K562 (cell line): ENCODE results near the gene TRAPPC5. TPM values are rescaled to one million over a fixed set of nuclear protein-coding genes. Genes with fewer than 3 reads are reported as not detected.
A peak's percentile ranks its signal among the peaks of the same experiment; 100 is the strongest.

ENCODE experiments used
- BRF1 ChIP-seq: IDR thresholded peaks from 3 replicates; pipeline ENCODE4 v1.6.1; 2011; ENCODE audit warnings: borderline replicate concordance, mild to moderate bottlenecking; ENCODE audit not compliant: insufficient read length; ENCODE audit errors: extremely low read depth
- ELF4 ChIP-seq: fragments of 450-650 bp; formaldehyde crosslinking; IDR thresholded peaks from 2 replicates; pipeline ENCODE4 v1.4.0; 2022; ENCODE audit warnings: missing genetic modification characterization
- HBP1 ChIP-seq: fragments of 450-650 bp; formaldehyde crosslinking; IDR thresholded peaks from 2 replicates; pipeline ENCODE4 v1.4.0; 2022; ENCODE audit warnings: missing genetic modification characterization
- HDAC2 ChIP-seq: fragments of 450-650 bp; IDR thresholded peaks from 2 replicates; pipeline ENCODE4 v1.6.1; 2016; ENCODE audit warnings: mild to moderate bottlenecking
- HOMEZ ChIP-seq: fragments of 250-450 bp; sonication (Bioruptor Pico); IDR thresholded peaks from 2 replicates; pipeline ENCODE4 v1.4.0; 2020; ENCODE audit warnings: mild to moderate bottlenecking, moderate library complexity
- MAX ChIP-seq: sonication (generic); formaldehyde crosslinking; IDR thresholded peaks from 2 replicates; pipeline ENCODE4 v1.9.0; 2022; ENCODE audit warnings: mild to moderate bottlenecking, missing genetic modification reagents
- MCM5 ChIP-seq: fragments of 450-650 bp; IDR thresholded peaks from 2 replicates; pipeline ENCODE4 v1.6.1; 2016; ENCODE audit warnings: low read depth
- NEUROD1 ChIP-seq: fragments of 150-350 bp; IDR thresholded peaks from 2 replicates; pipeline ENCODE4 v1.6.1; 2014; ENCODE audit warnings: borderline replicate concordance, low read length, low read depth; ENCODE audit not compliant: partially characterized antibody
- POLR2G ChIP-seq: fragments of 200-400 bp; formaldehyde crosslinking; IDR thresholded peaks from 2 replicates; pipeline ENCODE4 v1.6.1; 2017; ENCODE audit warnings: low read depth, mild to moderate bottlenecking, antibody characterized with exemption, low read length, moderate library complexity
- RB1 ChIP-seq: fragments of 450-650 bp; IDR thresholded peaks from 2 replicates; pipeline ENCODE4 v1.6.1; 2017; ENCODE audit warnings: low read depth, mild to moderate bottlenecking
- RBM22 ChIP-seq: fragments of 200-400 bp; formaldehyde crosslinking; IDR thresholded peaks from 2 replicates; pipeline ENCODE4 v1.6.1; 2018; ENCODE audit warnings: low read length, low read depth; ENCODE audit not compliant: poor library complexity, severe bottlenecking
- SAFB2 ChIP-seq: fragments of 200-400 bp; formaldehyde crosslinking; IDR thresholded peaks from 2 replicates; pipeline ENCODE4 v1.6.1; 2018; ENCODE audit warnings: borderline replicate concordance, low read length, low read depth, moderate library complexity; ENCODE audit not compliant: severe bottlenecking
- TAF7 ChIP-seq: fragments of 450-650 bp; IDR thresholded peaks from 2 replicates; pipeline ENCODE4 v1.6.1; 2016; ENCODE audit warnings: missing genetic modification characterization, missing compliant biosample characterization
- TAF9B ChIP-seq: fragments of 450-650 bp; IDR thresholded peaks from 2 replicates; pipeline ENCODE4 v1.6.1; 2018; ENCODE audit warnings: mild to moderate bottlenecking; ENCODE audit not compliant: partially characterized antibody
- ZNF134 ChIP-seq: fragments of 250-450 bp; sonication (Bioruptor Pico); conservative IDR thresholded peaks from 2 replicates; pipeline ENCODE4 v1.4.0; 2020
- ZNF407 ChIP-seq: fragments of 450-650 bp; IDR thresholded peaks from 2 replicates; pipeline ENCODE4 v1.6.1; 2016; ENCODE audit warnings: low read depth
- polyA plus RNA-seq, 8 experiments: library from polyadenylated mRNA; depleted of rRNA in 4 of 8; stranded (reverse) in 5 of 8; unstranded in 3 of 8; fragments of >200 nt; fragmentation: Nextera tagmentation in 2 of 8; fragmentation: Illumina TruSeq in 1 of 8; extraction: Ambion mirVana in 2 of 8; extraction: Trizol in 1 of 8; gene quantifications; 2 replicates each; pipeline versions ENCODE4 v1.2.1 to v1.2.3, GENCODE V29; 2011 to 2014; ENCODE audit warnings: inconsistent platforms in 1 of 8, missing spikeins in 1 of 8
- total RNA-seq, 7 experiments: library from RNA; depleted of rRNA in 6 of 7; stranded (reverse); fragments of >200 nt in 6 of 7; fragmentation: Illumina TruSeq in 2 of 7; extraction: Trizol in 2 of 7; gene quantifications; 2 replicates each; pipeline versions ENCODE4 v1.2.1 to v1.2.3, GENCODE V29; 2011 to 2021; ENCODE audit warnings: low replicate concordance in 1 of 7

The TRAPPC5 gene
- total and polyA plus RNA-seq, 9 of the 15 experiments (the other 6 are each of a cell fraction or from before 2014, with no cell fraction given) = 2.0 to 76.9 (median 29.3) TPM

GRCh38 chr19:7680606-7681339, at the start of gene TRAPPC5 (continued):
- TF ChIP-seq TAF9B (no peak), RB1 (peak; percentile 96), POLR2G (peak; percentile 72), SAFB2 (no peak), TAF7 (tag) (no peak), BRF1 (no peak), NEUROD1 (no peak), RBM22 (no peak), ELF4 (CRISPR knock-in tag) (no peak), HOMEZ (CRISPR knock-in tag) (0 out of 2 replicates have a peak, but pooled peaks have one; percentile 16), MAX (peak; percentile 55; the same call in 1 of the 2 replicates), ZNF134 (CRISPR knock-in tag) (no peak), HBP1 (CRISPR knock-in tag) (no peak), ZNF407 (no peak), HDAC2 (no peak), MCM5 (no peak)
